ENCODE results near the gene KIAA0232.

Gene KIAA0232

GRCh38 chr4:6920171-6920570 lies 137.6 kb downstream of the KIAA0232 start:
- DNase-seq = no peak

DNA sequence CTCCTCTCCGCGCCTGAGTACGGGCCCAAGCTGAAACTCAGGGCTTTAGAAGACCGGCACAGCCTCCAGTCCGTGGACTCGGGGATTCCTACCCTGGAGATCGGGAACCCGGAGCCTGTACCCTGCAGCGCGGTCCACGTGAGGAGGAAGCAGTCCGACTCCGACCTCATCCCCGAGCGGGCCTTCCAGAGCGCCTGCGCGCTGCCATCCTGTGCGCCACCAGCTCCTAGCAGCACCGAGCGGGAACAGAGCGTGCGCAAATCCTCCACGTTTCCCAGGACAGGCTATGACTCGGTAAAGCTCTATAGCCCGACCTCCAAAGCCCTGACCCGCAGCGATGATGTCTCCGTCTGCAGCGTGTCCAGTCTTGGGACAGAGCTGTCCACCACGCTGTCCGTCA lies 141.0 kb downstream of the KIAA0232 start:
- DNase-seq = no peak

GRCh38 chr4:6924361-6924779 lies 141.8 kb downstream of the KIAA0232 start:
- DNase-seq = no peak

DNA sequence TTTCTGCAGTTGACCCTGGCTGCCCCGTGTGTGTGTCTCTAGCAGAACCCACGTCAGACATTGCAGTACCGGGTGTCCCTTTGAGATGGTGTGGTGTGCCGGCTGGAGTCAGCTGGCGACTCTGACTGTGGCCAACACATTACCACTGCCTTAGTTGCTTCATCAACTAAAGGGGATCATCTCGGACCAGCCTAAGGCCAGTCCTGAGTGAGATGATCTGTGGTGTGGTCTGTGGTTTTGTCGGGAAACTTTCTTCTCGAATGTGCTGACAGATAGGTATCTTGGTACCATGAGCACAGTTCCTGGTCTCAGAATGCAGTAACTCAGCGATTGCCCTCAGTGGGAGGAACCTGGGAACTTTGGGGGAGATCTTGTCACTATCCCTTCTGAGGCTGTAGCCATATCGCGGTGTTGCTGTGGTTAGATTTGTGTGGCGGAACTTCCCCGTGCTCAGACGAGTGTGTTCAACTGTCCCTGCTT lies 142.9 kb downstream of the KIAA0232 start:
- DNase-seq = no peak

DNA sequence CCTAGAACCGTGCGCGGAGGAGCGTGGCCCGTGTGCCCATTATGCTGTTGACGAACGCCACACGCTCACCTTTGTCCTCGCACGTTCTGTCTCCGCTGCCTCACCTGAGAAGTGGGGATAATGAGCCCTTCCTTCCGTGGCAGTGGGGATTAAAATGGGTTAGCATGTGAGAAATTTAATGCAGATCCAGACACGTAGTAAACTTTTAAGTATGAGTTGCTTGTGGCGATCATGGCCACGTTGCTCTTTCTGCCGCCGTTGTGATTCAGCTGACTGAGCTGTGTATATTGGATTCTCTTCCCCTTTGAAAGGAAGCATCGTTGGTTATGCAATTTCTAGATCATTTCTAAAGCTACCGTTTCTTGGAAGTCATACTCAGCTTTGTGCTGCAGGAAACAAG lies 143.6 kb downstream of the KIAA0232 start:
- no peak for DNase-seq

GRCh38 chr4:6926681-6927478 lies 144.4 kb downstream of the KIAA0232 start:
- DNase-seq = no peak

GRCh38 chr4:6928081-6928480 lies 145.6 kb downstream of the KIAA0232 start:
- DNase-seq = no peak

DNA sequence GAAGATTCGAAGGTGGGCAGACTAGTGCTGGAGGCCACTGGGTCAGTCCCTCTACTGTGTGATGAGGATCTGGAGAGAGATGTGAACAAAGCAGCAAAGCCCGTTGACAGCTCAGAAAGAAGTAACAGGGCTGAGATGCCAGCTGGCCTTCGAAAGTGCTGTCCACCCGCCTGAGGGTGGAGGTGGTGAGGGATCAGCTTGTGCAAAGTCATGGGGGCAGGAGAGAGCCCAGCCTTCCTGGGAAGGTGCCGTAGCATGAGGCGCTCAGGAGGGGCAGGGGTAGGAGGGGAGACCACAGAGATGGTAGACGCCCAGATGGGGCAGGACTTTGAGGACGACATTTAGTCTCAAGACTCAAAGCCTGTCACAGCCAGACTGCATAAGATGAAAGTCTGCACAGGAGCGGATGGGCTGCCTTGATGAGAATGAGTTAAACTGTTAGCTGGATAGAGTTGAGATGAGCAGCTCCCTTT lies 146.8 kb downstream of the KIAA0232 start:
- DNase-seq = no peak

DNA sequence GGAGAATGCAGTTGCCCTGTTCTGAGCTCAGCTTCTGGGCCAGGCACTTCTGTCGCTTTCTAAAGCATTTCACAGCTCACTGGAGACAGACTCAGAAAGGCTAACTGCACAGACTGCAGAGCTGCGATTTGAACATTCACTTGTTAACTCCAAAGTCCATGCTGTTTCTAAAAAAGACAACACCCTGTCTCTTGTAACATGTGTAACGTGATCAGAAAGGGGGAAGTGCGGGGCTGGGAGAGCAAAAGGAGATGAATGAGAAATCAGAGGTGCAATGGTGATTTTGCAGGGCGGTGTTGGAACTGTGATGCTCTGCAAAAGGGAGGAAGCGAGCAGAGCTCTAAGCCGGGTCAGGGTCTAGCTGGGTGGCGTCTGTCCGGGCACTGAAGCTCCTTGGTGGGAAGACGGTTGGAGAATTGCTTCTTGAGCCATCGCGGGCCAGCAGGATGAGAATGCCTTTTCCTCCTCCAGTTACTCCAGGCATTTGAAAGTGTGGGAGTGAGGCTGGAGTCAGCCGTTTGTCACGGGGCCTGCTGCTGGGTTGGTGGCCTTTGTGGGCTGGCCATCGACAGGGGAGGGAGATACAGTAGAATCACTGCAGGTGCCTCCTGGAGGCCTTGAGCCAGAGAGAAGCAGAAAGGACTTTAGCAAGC lies 147.4 kb downstream of the KIAA0232 start:
- no peak for DNase-seq

- DNase-seq = no peak
Observed at GRCh38 chr4:6932475-6932874, 149.9 kb downstream of the KIAA0232 start.

DNA sequence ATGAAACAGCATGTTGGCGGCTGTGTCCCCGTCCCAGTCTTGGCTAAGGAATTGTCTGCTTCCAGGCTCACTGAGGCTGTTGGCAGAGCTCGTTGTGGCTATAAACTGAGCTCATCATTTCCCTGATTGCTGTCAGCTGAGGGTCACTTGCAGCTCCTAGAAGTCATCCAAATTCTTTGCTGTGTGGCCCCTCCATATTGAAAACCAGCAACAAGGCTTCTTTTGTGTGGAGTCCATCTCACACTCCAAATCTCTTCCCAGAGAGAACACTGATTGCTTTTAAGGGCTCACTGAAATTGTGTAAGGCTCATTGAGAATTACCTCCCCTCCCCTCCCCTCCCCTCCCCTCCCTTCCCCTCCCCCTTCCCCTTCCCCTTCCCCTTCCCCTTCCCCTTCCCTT lies 150.4 kb downstream of the KIAA0232 start:
- DNase-seq = no peak
